SW 1271 (cell line): ENCODE measurements around the gene MYDGF.

Experiments
- DNase-seq, 2 experiments: peaks; one replicate each; lab custom pipeline; 2025; lab: John Stamatoyannopoulos, UW

Gene MYDGF

GRCh38 chr19:4641132-4641531, 29.0 kb downstream of the MYDGF start:
- DNase-seq: no peak

GRCh38 chr19:4640247-4641000, 29.7 kb downstream of the MYDGF start:
- no peak for DNase-seq

GRCh38 chr19:4639531-4640246, 30.5 kb downstream of the MYDGF start:
- no peak for DNase-seq

- peak; percentile 75 to 90 for DNase-seq
Observed at GRCh38 chr19:4638828-4639530, 31.2 kb downstream of the MYDGF start, which contains the start of gene TNFAIP8L1. TSS of gene TNFAIP8L1 (plus strand) at chr19:4639516. CDS start at chr19:4651870, 12,354 bp downstream.

- no peak for DNase-seq
Observed at GRCh38 chr19:4638317-4638716, 31.8 kb downstream of the MYDGF start.

GRCh38 chr19:4636761-4637160, 33.4 kb downstream of the MYDGF start:
- no peak for DNase-seq

- DNase-seq: peak in 1 of 2 experiments; percentile 25
Observed at GRCh38 chr19:4636151-4636717, 33.9 kb downstream of the MYDGF start.

- no peak for DNase-seq
Observed at GRCh38 chr19:4635754-4636116, 34.4 kb downstream of the MYDGF start.

- DNase-seq: peak; percentile 61 to 90
Observed at GRCh38 chr19:4633140-4633967, 36.8 kb downstream of the MYDGF start.

- peak in 1 of 2 experiments; percentile 52 for DNase-seq
Observed at GRCh38 chr19:4624733-4625362, 45.3 kb downstream of the MYDGF start.

- no peak for DNase-seq
Observed at GRCh38 chr19:4624301-4624700, 45.8 kb downstream of the MYDGF start.

GRCh38 chr19:4622695-4623421, 47.3 kb downstream of the MYDGF start:
- DNase-seq: no peak

- no peak for DNase-seq
Observed at GRCh38 chr19:4620675-4621074, 49.5 kb downstream of the MYDGF start.

GRCh38 chr19:4619668-4620294, 50.4 kb downstream of the MYDGF start:
- DNase-seq: no peak

GRCh38 chr19:4618019-4618418, 52.1 kb downstream of the MYDGF start:
- no peak for DNase-seq

GRCh38 chr19:4613254-4613751, 56.8 kb downstream of the MYDGF start:
- DNase-seq: no peak

- DNase-seq: no peak
Observed at GRCh38 chr19:4609878-4610511, 60.1 kb downstream of the MYDGF start.
